Activated T-helper 2 cell treated with anti-CD3 and anti-CD28 coated beads, Interferon-gamma antibody, Interleukin-2, Interleukin-4, amounts not matched to agents 10 μg/mL and 5 μg/mL and 100 μg/mL, durations not matched to agents 14 hours and 24 hours and 36 hours (primary cell): ENCODE data around the gene ZNF695. TPM values are rescaled to one million over a fixed set of nuclear protein-coding genes. Genes with fewer than 3 reads are reported as not detected.
"Not testable (repeated sequence)": the region's sequence is repeated elsewhere in the genome, so short reads cannot be mapped to it uniquely, and the experiment has no call there.

Experiments
- DNase-seq: peaks from one replicate; pipeline ENCODE4 v3.0.0; 2021; ENCODE audit warnings: low spot score
- H3K27ac Mint-ChIP-seq: one replicate; pipeline ENCODE4 v1.8.0; 2021; ENCODE audit warnings: mixed read lengths
- H3K27me3 Mint-ChIP-seq: one replicate; pipeline ENCODE4 v1.8.0; 2021; ENCODE audit warnings: low read depth, mixed read lengths
- H3K36me3 Mint-ChIP-seq: one replicate; pipeline ENCODE4 v1.8.0; 2021; ENCODE audit warnings: low read depth, mixed read lengths
- H3K4me1 Mint-ChIP-seq: one replicate; pipeline ENCODE4 v1.8.0; 2021; ENCODE audit warnings: low read depth, mixed read lengths
- H3K4me3 Mint-ChIP-seq: one replicate; pipeline ENCODE4 v1.8.0; 2021; ENCODE audit warnings: low read depth, mild to moderate bottlenecking, moderate library complexity, mixed read lengths
- H3K9me3 Mint-ChIP-seq: one replicate; pipeline ENCODE4 v1.8.0; 2021; ENCODE audit warnings: mixed read lengths
- intact Hi-C: fragments of 100-400 bp; cut with micrococcal nuclease; formaldehyde crosslinking; loops from one replicate; pipeline ENCODE4 v1.15.1; 2023
- total RNA-seq: library from RNA; stranded (reverse); gene quantifications from 2 replicates; pipeline ENCODE4 v1.2.3, GENCODE V29; 2022

The ZNF695 gene
- 1.2 and 1.5 TPM in 2 replicates for total RNA-seq

- peak within 1 kb of the TSS; percentile 55 for H3K27ac Mint-ChIP-seq
Observed at GRCh38 chr1:247007511-247008405, at the start of gene ZNF695. TSS of gene ZNF695 (minus strand) at chr1:247008057. CDS start at chr1:247007908, 149 bp downstream.

GRCh38 chr1:247056071-247056470 lies 48.2 kb upstream of the ZNF695 start:
- H3K9me3 Mint-ChIP-seq = peaks cover 78% of the 10 kb centered on the region
- intact Hi-C loops = no loop called here

More at GRCh38 chr1:247007511-247008405, at the start of gene ZNF695:
- peak within 1 kb of the TSS; percentile 91 for H3K4me3 Mint-ChIP-seq
- intact Hi-C loops = no loop called here
- H3K4me1 Mint-ChIP-seq = peaks cover 1% of the 10 kb centered on the region
- DNase-seq = peak; percentile 62
- peaks cover 9% of the 10 kb centered on the region for H3K27me3 Mint-ChIP-seq
- H3K36me3 Mint-ChIP-seq = peaks cover 7% of the 10 kb centered on the region
- peaks cover 23% of the 10 kb centered on the region for H3K9me3 Mint-ChIP-seq

GRCh38 chr1:247054992-247055415 lies 47.1 kb upstream of the ZNF695 start:
- Mint-ChIP-seq H3K9me3 (peaks cover 72% of the 10 kb centered on the region), H3K36me3 (peaks cover 19% of the 10 kb centered on the region)

More at GRCh38 chr1:247056071-247056470, 48.2 kb upstream of the ZNF695 start:
- Mint-ChIP-seq H3K4me1 (peaks cover 2% of the 10 kb centered on the region), H3K36me3 (peaks cover 19% of the 10 kb centered on the region), H3K4me3 (no peak overlapping the region), H3K27me3 (no peaks in the 10 kb centered on the region), H3K27ac (no peak overlapping the region)
- no peak for DNase-seq

GRCh38 chr1:247047702-247048101 lies 39.8 kb upstream of the ZNF695 start:
- H3K36me3 Mint-ChIP-seq = peaks cover 18% of the 10 kb centered on the region
- H3K9me3 Mint-ChIP-seq = peaks cover 75% of the 10 kb centered on the region
- H3K27ac Mint-ChIP-seq = no peak overlapping the region

More at GRCh38 chr1:247054992-247055415, 47.1 kb upstream of the ZNF695 start:
- Mint-ChIP-seq H3K27me3 (no peaks in the 10 kb centered on the region), H3K4me3 (no peak overlapping the region), H3K4me1 (peaks cover 2% of the 10 kb centered on the region), H3K27ac (no peak overlapping the region)
- DNase-seq = no peak
- intact Hi-C loops = no loop called here

GRCh38 chr1:247047260-247047659 lies 39.4 kb upstream of the ZNF695 start:
- DNase-seq = no peak
- intact Hi-C loops = no loop called here
- no peak overlapping the region for H3K4me3 Mint-ChIP-seq
- H3K27ac Mint-ChIP-seq = no peak overlapping the region
- no peaks in the 10 kb centered on the region for H3K27me3 Mint-ChIP-seq
- H3K4me1 Mint-ChIP-seq = no peaks in the 10 kb centered on the region
- peaks cover 20% of the 10 kb centered on the region for H3K36me3 Mint-ChIP-seq
- H3K9me3 Mint-ChIP-seq = peaks cover 75% of the 10 kb centered on the region

More at GRCh38 chr1:247047702-247048101, 39.8 kb upstream of the ZNF695 start:
- Mint-ChIP-seq H3K27me3 (no peaks in the 10 kb centered on the region), H3K4me1 (no peaks in the 10 kb centered on the region), H3K4me3 (no peak overlapping the region)
- intact Hi-C loops = no loop called here
- DNase-seq = no peak

- Mint-ChIP-seq H3K9me3 (peaks cover 79% of the 10 kb centered on the region), H3K36me3 (peaks cover 26% of the 10 kb centered on the region), H3K27me3 (no peaks in the 10 kb centered on the region), H3K27ac (no peak overlapping the region), H3K4me3 (no peak overlapping the region), H3K4me1 (no peaks in the 10 kb centered on the region)
- intact Hi-C loops = no loop called here
- no peak for DNase-seq
Observed at GRCh38 chr1:247043406-247043805, 35.5 kb upstream of the ZNF695 start.

- no peaks in the 10 kb centered on the region for H3K27me3 Mint-ChIP-seq
Observed at GRCh38 chr1:247037511-247038320, 29.9 kb upstream of the ZNF695 start.

GRCh38 chr1:247032306-247032705 lies 24.4 kb upstream of the ZNF695 start:
- DNase-seq, H3K27ac Mint-ChIP-seq, H3K4me1 Mint-ChIP-seq, H3K27me3 Mint-ChIP-seq, intact Hi-C loops, H3K4me3 Mint-ChIP-seq: not testable (repeated sequence)
- peaks cover 58% of the 10 kb centered on the region for H3K9me3 Mint-ChIP-seq
- H3K36me3 Mint-ChIP-seq = peaks cover 20% of the 10 kb centered on the region

More at GRCh38 chr1:247037511-247038320, 29.9 kb upstream of the ZNF695 start:
- H3K4me3 Mint-ChIP-seq = no peak overlapping the region
- H3K27ac Mint-ChIP-seq = no peak overlapping the region
- peaks cover 44% of the 10 kb centered on the region for H3K36me3 Mint-ChIP-seq
- no peaks in the 10 kb centered on the region for H3K4me1 Mint-ChIP-seq
- peaks cover 75% of the 10 kb centered on the region for H3K9me3 Mint-ChIP-seq
- intact Hi-C loops = no loop called here
- no peak for DNase-seq

GRCh38 chr1:247024658-247025057 lies 16.8 kb upstream of the ZNF695 start:
- intact Hi-C loops, H3K27me3 Mint-ChIP-seq, H3K36me3 Mint-ChIP-seq, H3K4me1 Mint-ChIP-seq, H3K4me3 Mint-ChIP-seq, DNase-seq, H3K27ac Mint-ChIP-seq: not testable (repeated sequence)
- H3K9me3 Mint-ChIP-seq = peaks cover 71% of the 10 kb centered on the region

GRCh38 chr1:247013391-247013790 lies 5.5 kb upstream of the ZNF695 start:
- Mint-ChIP-seq H3K36me3 (no peaks in the 10 kb centered on the region), H3K4me3 (no peak overlapping the region), H3K9me3 (peaks cover 16% of the 10 kb centered on the region), H3K27ac (no peak overlapping the region), H3K4me1 (no peaks in the 10 kb centered on the region), H3K27me3 (peaks cover under 1% of the 10 kb centered on the region)
- no peak for DNase-seq
- intact Hi-C loops = no loop called here

- Mint-ChIP-seq H3K27me3 (peaks cover 9% of the 10 kb centered on the region), H3K9me3 (peaks cover 17% of the 10 kb centered on the region), H3K27ac (no peak overlapping the region), H3K36me3 (peaks cover 7% of the 10 kb centered on the region), H3K4me3 (peak overlapping the region; percentile 91), H3K4me1 (peaks cover 1% of the 10 kb centered on the region)
- intact Hi-C loops = no loop called here
- DNase-seq = no peak
Observed at GRCh38 chr1:247008406-247008799, 546 bp upstream of the ZNF695 start.

GRCh38 chr1:247004081-247004480 lies 3.8 kb downstream of the ZNF695 start:
- DNase-seq, H3K27me3 Mint-ChIP-seq, H3K4me3 Mint-ChIP-seq, H3K36me3 Mint-ChIP-seq, H3K27ac Mint-ChIP-seq, intact Hi-C loops, H3K4me1 Mint-ChIP-seq: not testable (repeated sequence)
- H3K9me3 Mint-ChIP-seq = peaks cover 51% of the 10 kb centered on the region
